Mucosa of rectum (tissue), 2 donors: Measurements from ENCODE around the gene USP35.
"Not testable (repeated sequence)": the region's sequence is repeated elsewhere in the genome, so short reads cannot be mapped to it uniquely, and the experiment has no call there.

ENCODE experiments used
- H3K27ac ChIP-seq, 2 donors: one replicate each; pipeline ENCODE4 v1.7.0; 2013; ENCODE audit warnings: inconsistent platforms in 2 of 2, low read depth in 2 of 2, low read length in 2 of 2
- H3K27me3 ChIP-seq, 2 donors: one replicate each; pipeline ENCODE4 v1.7.0; 2013; ENCODE audit warnings: low read length in 2 of 2; ENCODE audit not compliant: control insufficient read depth in 2 of 2, insufficient read depth in 2 of 2
- H3K36me3 ChIP-seq, 2 donors: one replicate each; pipeline ENCODE4 v1.7.0; 2013; ENCODE audit warnings: low read length in 2 of 2; ENCODE audit not compliant: control insufficient read depth in 2 of 2, insufficient read depth in 2 of 2
- H3K4me1 ChIP-seq, 2 donors: one replicate each; pipeline ENCODE4 v1.7.0; 2013; ENCODE audit warnings: low read length in 2 of 2, mild to moderate bottlenecking in 1 of 2; ENCODE audit not compliant: control insufficient read depth in 2 of 2, insufficient read depth in 2 of 2
- H3K4me3 ChIP-seq, 2 donors: one replicate each; pipeline ENCODE4 v1.7.0; 2013; ENCODE audit warnings: low read length in 2 of 2
- H3K9ac ChIP-seq, 2 donors: one replicate each; pipeline ENCODE4 v1.7.0; 2013; ENCODE audit warnings: low read length in 2 of 2, low read depth in 1 of 2, mild to moderate bottlenecking in 1 of 2
- H3K9me3 ChIP-seq, 2 donors: one replicate each; pipeline ENCODE4 v1.7.0; 2013; ENCODE audit warnings: low read length in 2 of 2; ENCODE audit not compliant: control insufficient read depth in 2 of 2
- donor health status: healthy.
- donor health status: Normal muscosa, but diverticular disease.

USP35 gene

DNA sequence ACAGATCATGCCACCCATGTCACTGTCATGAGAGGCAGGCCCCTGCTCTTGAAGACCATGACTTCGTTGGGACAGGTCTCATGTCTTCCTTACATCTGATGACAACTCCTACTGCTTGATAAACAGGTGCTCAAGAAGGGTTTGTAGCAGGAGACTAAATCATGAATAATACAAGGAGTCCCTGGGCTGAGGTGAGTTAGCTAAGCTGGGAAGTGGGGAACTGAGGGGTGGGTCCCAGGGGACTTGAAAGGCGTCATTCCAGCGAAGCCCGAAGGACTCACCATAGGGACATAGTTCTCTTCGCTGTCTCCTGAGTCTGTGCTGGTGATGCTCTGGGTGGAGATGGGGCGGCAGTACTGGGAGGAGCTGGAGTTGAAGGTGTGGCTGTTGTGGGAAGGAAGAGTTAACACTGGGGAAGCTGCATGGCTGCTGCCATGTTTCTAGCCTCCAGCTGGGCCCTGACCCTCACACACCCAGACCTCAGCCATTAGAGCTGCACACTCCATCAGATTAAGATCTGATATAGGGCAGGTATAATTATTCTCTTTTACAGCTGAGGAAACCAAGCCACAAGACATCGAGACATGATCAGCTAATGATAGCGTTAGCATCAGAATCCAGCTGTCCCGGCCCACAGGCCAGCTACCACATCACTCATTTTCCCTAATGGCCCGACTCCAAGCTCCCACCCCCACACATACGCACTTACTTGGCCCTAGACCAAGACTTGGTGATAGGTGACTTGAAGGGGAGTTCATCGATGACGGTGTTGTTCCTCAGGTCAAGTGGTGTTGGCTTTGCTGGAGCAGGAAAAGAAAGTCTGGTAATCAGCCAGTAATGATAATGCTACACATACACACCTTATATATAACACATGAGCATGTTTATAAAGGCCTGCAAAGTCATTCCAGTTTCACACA, 32.9 kb downstream of the USP35 start:
- no peak overlapping the region for H3K4me3 ChIP-seq
- H3K4me1 ChIP-seq: no peaks in the 10 kb centered on the region
- H3K9ac ChIP-seq: no peak overlapping the region
- H3K36me3 ChIP-seq: peaks cover 64 to 66% of the 10 kb centered on the region in 2 donors
- no peaks in the 10 kb centered on the region for H3K9me3 ChIP-seq
- no peaks in the 10 kb centered on the region for H3K27me3 ChIP-seq
- H3K27ac ChIP-seq: no peak overlapping the region

DNA sequence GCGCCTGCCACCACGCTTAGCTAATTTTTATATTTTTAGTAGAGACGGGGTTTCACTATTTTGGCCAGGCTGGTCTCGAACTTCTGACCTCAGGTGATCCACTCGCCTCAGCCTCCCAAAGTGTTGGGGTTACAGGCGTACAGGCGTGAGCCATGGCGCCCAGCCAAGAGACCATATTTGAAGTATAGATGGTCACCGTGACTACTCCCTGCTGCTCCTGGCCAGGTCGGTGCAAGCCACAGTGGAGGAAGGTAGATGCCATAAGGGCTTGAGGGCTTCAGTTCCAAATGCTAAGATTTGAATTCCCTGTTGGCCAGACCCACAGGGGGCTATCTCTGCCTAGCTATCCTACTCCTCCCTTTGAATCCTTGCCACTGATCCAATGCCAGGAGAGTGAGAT, 34.0 kb downstream of the USP35 start:
- peaks cover 61% of the 10 kb centered on the region in 2 donors for H3K36me3 ChIP-seq
- H3K9me3 ChIP-seq, H3K9ac ChIP-seq, H3K4me3 ChIP-seq, H3K27me3 ChIP-seq, H3K27ac ChIP-seq, H3K4me1 ChIP-seq: not testable (repeated sequence)

DNA sequence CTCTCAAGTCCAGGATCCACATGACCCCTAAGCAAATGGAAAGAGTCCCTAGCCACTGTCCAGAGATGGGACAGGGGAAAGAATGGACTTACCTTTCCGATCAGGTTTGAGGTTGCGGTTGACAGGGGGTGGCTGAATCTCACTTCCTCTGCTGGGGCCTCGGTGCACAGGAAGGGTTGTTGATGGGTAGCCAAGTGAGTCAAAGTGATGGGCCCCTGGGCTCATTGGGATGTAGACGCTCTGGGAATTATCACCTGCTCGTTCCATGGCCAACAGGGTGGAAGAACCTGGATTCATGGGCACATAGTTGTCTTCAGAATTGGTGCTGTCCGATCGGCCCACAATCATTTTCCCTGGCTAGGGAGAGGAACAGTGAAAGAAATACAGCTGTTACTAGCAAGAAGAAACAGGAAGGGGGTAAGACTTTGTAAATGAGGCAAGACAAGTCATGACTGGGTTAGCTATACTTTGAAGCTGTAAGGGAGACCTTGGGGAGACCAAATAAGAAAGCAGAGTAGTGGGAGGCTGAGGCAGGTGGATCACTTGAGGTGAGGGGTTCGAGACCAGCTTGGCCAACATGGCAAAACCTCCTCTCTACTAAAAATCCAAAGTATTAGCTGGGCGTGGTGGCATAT, 34.7 kb downstream of the USP35 start:
- no peaks in the 10 kb centered on the region for H3K27me3 ChIP-seq
- H3K4me3 ChIP-seq: no peak overlapping the region
- H3K27ac ChIP-seq: no peak overlapping the region
- no peaks in the 10 kb centered on the region for H3K4me1 ChIP-seq
- H3K9me3 ChIP-seq: no peaks in the 10 kb centered on the region
- H3K36me3 ChIP-seq: peaks cover 56 to 58% of the 10 kb centered on the region in 2 donors
- H3K9ac ChIP-seq: no peak overlapping the region

DNA sequence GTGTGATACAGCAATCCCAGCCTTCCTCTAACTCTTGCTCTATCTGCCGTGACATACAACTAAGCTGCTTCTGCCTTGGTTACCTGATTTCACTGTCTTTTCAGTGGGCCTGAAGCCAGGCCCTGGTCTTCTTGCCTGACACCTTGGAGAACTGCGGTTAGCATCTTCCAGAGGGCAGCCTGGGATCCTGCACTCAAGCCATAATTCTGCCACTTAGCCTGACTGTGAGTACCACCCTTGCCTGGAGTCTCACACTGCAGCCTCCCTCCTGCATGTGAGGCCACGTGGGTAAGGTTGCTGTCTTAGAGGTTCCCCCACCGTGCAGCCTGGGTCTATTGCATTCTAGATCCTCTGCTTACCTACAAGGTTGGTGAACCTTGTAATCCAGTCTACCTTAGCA, 35.8 kb downstream of the USP35 start:
- H3K27me3 ChIP-seq: no peaks in the 10 kb centered on the region
- no peak overlapping the region for H3K4me3 ChIP-seq
- H3K9me3 ChIP-seq: no peaks in the 10 kb centered on the region
- H3K27ac ChIP-seq: no peak overlapping the region
- H3K4me1 ChIP-seq: no peaks in the 10 kb centered on the region
- peaks cover 46 to 52% of the 10 kb centered on the region in 2 donors for H3K36me3 ChIP-seq
- no peak overlapping the region for H3K9ac ChIP-seq

DNA sequence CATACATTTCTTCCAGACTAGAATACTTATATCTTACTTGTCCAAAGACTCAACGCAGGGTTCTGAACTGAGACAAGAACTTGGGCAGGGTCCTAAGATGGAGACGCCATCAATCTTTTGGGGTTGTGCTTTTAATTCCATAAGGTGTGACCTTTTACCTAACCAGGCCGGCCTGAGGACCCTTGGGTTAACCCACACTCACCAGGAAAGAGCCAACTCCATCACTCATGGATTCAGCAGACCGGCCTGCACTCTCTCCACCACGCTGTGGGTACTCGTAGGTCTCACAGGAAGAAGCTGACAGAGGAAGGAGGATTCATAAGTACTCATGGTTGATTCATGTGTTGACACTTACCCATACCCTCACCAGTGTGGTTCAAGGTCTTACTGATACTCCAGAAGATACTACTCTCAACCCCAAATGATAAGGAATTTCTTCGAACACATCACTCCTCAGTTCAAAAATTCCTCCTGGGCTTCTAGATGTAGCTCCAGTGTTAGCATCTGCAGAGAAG, 36.2 kb downstream of the USP35 start:
- Histone ChIP-seq H3K4me3 (no peak overlapping the region), H3K27ac (no peak overlapping the region), H3K9me3 (no peaks in the 10 kb centered on the region), H3K4me1 (no peaks in the 10 kb centered on the region), H3K36me3 (peaks cover 43 to 48% of the 10 kb centered on the region in 2 donors), H3K9ac (no peak overlapping the region), H3K27me3 (no peaks in the 10 kb centered on the region)

DNA sequence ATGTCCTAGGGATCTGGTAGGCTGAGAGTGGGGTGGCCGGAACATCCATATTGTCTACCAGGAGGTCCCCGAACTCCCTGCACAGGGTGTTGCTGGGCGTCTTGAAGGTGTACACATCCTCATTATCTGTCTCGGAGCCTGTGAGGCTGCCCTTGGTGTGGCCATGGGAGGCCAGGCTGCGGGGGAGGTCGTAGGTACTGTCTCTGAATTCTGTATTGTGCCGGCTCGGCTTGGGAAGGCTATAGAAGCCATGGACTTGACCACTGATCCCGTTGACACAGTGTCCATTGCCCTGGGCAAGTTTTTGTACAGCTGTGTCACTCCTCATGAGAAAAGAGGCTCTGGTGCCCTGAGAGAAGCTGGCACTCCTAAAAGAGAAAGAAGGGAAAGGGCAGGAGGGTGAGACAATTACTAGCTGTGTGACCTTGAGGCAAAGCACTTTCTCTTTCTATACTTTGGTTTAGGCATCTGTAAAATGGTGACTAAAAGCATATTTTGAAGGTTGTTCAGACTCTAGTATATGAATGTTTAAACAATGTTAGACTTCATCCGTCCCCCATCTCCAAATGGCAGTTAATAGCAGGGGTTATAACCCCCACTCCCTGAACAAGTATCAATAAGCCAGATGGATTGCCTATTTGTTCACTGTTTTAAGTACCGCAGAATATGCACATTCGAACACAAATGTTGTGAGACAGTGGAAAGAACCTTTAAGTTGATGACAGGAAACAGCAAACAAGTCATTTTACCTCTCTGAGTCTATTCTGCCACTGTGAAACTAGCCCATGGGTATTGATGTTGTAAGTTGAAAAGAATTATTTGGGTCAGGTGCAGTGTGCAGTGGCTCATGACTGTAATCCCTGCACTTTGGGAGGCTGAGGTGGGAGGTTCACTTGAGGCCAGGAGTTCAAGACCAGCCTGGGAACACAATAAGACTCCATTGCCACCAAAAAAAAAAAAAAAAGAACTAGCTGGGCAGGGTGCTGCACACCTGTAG, 38.3 kb downstream of the USP35 start:
- H3K4me1 ChIP-seq: no peaks in the 10 kb centered on the region
- no peak overlapping the region for H3K27ac ChIP-seq
- no peak overlapping the region for H3K4me3 ChIP-seq
- peaks cover 25 to 29% of the 10 kb centered on the region in 2 donors for H3K36me3 ChIP-seq
- no peaks in the 10 kb centered on the region for H3K27me3 ChIP-seq
- no peak overlapping the region for H3K9ac ChIP-seq
- no peaks in the 10 kb centered on the region for H3K9me3 ChIP-seq

DNA sequence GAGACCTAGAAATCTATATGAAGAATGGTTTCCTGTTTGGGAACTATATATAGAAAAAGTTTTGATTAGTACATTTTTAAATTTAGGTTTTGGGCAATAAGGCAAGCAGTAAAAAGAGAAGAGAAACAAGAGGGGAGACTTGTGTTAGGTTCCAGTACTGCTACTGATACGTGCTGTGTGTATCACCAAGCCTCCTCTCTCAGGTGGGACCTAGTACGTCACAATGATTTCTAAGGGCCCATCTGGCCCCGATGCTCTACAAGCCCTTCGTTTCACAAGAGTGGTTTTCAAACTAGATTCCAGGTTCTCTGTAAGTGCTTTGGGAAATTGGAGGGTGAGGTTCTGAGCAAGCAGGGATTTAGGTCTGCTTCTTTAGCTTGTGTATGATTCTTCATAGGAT, 39.2 kb downstream of the USP35 start:
- H3K9ac ChIP-seq: no peak overlapping the region
- H3K9me3 ChIP-seq: no peaks in the 10 kb centered on the region
- H3K27ac ChIP-seq: no peak overlapping the region
- no peaks in the 10 kb centered on the region for H3K4me1 ChIP-seq
- no peak overlapping the region for H3K4me3 ChIP-seq
- H3K36me3 ChIP-seq: peaks cover 19 to 25% of the 10 kb centered on the region in 2 donors
- no peaks in the 10 kb centered on the region for H3K27me3 ChIP-seq

DNA sequence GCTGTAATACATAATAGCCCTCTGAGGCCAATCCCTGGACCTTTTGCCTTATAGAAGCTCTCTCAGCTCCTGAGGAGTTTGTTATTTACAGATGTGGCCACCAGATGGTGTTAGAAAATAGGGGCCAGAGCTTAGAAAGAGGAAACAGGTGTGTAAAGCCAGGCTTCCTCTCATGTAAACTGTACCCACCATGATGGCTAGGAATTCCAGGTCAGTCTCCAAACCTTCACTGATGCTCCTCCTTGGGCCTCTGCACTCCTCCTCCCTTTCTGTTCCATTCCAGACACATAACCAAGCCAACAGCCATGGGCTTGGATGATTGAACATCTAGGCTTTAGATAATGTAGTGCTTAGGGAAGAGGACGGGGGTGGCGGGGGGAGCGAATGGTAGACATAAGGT, 39.7 kb downstream of the USP35 start:
- no peak overlapping the region for H3K4me3 ChIP-seq
- H3K9ac ChIP-seq: no peak overlapping the region
- no peaks in the 10 kb centered on the region for H3K4me1 ChIP-seq
- H3K36me3 ChIP-seq: peaks cover 13 to 20% of the 10 kb centered on the region in 2 donors
- no peaks in the 10 kb centered on the region for H3K27me3 ChIP-seq
- no peaks in the 10 kb centered on the region for H3K9me3 ChIP-seq
- H3K27ac ChIP-seq: no peak overlapping the region

DNA sequence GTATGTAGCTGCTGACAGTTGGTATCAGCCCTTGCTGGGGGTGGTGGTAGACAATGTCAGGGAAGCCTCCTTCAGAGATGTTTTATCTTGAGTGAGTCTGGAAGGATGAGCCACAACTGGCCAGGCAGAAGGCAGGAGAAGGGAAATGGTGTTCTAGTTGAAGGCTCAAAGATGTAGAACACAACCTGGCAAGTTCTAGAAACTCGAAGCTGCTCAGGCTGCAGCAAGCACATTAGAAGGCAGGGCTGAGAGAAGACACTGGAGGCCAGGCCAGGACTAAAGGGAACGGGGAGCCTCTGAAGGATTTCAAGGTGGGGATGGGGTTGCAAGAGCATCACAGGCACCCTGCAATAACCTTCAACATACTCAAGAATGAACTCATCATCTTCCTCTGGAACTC, 40.4 kb downstream of the USP35 start:
- Histone ChIP-seq H3K9ac (no peak overlapping the region), H3K4me3 (no peak overlapping the region), H3K4me1 (no peaks in the 10 kb centered on the region), H3K36me3 (peaks cover 11 to 17% of the 10 kb centered on the region in 2 donors), H3K27ac (no peak overlapping the region), H3K27me3 (no peaks in the 10 kb centered on the region), H3K9me3 (no peaks in the 10 kb centered on the region)
